OCI-LY7 (cell line): ENCODE measurements around the gene ARHGAP9.

Source experiments
- EZH2phosphoT487 ChIP-seq: fragments of 200-600 bp; sonication (generic); IDR thresholded peaks from 2 replicates; pipeline ENCODE4 v1.6.1; 2018; ENCODE audit warnings: low read depth, borderline replicate concordance, mild to moderate bottlenecking, mixed run types, antibody characterized with exemption, low read length, moderate library complexity, mixed read lengths
- TF ChIP-seq, protein P1 (sequence below): fragments of 200-600 bp; sonication (generic); conservative IDR thresholded peaks from 2 replicates; pipeline ENCODE4 v1.5.1; 2014; ENCODE audit warnings: mild to moderate bottlenecking, antibody characterized with exemption, low read length, moderate library complexity, mixed read lengths

DNA sequence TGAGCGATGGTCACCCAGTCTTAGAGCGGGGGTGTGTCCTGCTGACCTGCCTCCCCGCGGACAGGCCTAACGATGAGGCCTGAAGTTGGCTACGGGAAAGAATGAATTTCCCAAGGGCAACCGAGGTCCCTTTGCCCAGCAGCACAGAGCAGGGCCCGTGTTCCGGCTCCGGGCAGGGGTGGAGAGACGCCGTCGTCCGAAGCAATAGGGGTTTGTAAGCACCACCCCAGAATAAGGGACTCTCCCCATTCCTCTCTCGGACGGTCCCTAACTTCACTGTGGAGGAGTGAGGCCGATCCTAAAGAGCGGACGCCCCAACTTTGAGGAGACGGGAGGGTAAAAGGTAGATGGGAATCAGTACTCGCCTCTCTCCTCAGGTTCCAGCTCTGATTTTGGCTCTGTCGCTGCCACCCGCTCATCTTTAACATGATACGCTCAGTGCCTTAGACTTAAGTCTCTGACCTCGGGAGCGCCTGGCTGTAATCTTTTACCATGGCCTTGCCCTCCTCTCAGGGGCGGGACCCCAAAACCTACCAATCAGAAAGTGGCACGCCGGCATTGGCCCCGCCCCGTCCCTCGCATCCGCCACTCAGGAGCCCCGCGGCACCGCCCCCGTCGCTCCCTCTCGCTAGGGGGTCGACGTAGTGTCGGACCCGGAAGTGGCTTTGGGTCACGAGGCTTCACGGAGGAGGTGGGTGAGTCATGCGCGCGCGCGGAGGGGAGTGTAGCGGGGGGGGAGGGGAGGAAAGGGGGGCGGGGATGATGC lies 40.6 kb upstream of the ARHGAP9 start, which contains the start of gene DDIT3:
- TF ChIP-seq, protein P1, sequence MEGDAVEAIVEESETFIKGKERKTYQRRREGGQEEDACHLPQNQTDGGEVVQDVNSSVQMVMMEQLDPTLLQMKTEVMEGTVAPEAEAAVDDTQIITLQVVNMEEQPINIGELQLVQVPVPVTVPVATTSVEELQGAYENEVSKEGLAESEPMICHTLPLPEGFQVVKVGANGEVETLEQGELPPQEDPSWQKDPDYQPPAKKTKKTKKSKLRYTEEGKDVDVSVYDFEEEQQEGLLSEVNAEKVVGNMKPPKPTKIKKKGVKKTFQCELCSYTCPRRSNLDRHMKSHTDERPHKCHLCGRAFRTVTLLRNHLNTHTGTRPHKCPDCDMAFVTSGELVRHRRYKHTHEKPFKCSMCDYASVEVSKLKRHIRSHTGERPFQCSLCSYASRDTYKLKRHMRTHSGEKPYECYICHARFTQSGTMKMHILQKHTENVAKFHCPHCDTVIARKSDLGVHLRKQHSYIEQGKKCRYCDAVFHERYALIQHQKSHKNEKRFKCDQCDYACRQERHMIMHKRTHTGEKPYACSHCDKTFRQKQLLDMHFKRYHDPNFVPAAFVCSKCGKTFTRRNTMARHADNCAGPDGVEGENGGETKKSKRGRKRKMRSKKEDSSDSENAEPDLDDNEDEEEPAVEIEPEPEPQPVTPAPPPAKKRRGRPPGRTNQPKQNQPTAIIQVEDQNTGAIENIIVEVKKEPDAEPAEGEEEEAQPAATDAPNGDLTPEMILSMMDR: no peak
- no peak for TF ChIP-seq EZH2phosphoT487
